Ecto neural progenitor cell (in vitro differentiated cells): Measurements from ENCODE around the gene CDH18.

Source experiments
- DNase-seq: peaks from one replicate; pipeline ENCODE4 v3.0.0-alpha.2; 2018; ENCODE audit warnings: low spot score

Gene CDH18

GRCh38 chr5:19584131-19584530 is 403.9 kb downstream of the CDH18 start:
- DNase-seq, result no peak

GRCh38 chr5:19577882-19578281 is 410.1 kb downstream of the CDH18 start:
- DNase-seq, result no peak

DNA sequence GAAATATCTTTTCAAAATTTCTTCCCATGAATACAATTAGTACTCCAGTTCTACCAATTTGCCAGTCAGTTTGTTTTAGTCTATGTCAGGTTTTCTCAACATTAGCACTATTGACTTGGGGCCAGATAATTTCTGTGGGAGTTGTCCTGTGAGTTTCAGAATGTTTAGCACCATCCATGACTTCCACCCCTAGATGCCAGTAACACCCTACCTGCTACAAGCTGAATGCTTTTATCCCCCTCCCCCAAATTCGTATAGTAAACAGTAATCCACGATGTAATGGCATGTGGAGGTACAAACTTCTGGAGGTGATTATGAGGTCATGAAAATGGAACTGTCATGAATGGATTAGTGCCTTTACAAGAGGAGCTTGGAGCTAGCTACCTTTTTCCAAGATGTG is 420.0 kb downstream of the CDH18 start:
- no peak for DNase-seq

DNA sequence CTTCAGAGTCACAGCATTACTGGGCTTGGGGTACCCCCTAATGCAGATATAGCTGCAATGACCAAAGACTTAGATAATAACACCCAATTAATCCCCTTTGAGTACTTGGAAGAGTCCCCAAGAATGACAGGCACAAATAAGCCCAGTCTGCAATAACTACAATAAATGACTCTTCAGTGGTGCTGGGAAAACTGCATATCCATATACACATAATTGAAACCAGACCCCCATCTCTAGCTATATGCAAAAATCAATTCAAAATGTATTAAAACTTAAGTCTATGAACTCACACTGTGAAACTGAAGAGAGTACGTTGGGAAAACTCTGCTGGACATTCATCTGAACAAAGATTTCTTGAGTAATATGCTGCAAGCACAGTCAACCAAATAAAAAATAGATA is 422.5 kb downstream of the CDH18 start:
- DNase-seq, result no peak

DNA sequence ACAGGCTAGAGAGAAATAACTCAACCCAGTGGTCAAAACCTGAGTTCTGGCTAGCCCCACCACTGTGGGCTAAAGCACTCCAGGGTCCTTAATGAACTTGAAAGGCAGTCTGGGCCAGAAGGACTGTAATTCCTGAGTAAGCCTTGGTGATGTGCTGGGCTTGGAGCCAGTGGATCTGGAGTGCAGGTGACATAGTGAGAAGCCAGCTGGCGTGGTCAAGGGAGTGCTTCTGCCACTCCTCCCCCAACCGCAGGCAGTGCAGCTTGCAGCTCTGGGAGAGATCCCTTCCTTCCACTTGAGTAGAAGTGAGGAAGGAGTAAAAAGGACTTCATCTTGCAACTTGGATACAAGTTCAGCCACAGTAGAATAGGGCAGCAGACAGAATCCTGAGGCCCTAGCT is 424.0 kb downstream of the CDH18 start:
- DNase-seq, result no peak

DNA sequence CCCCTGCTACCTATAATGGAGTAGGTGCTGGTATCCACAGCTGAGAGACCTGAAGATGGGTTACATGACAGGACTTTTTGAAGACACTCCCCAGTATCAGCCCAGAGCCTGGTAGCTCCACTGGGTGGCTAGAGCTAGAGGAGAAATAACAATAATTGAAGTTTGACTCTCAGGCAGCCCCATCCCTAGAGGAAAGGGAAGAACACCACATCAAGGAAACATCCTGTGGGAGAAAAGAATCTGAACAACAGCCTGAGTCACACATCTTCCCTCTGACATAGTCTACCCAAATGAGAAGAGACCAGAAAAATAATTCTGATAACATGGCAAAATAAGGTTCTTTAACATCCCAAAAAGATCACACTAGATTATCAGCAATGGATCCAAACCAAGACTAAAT is 432.1 kb downstream of the CDH18 start:
- DNase-seq, result no peak

- DNase-seq, result no peak
Measured at GRCh38 chr5:19555436-19555835, 432.6 kb downstream of the CDH18 start.

GRCh38 chr5:19554524-19554923 is 433.5 kb downstream of the CDH18 start:
- no peak for DNase-seq

DNA sequence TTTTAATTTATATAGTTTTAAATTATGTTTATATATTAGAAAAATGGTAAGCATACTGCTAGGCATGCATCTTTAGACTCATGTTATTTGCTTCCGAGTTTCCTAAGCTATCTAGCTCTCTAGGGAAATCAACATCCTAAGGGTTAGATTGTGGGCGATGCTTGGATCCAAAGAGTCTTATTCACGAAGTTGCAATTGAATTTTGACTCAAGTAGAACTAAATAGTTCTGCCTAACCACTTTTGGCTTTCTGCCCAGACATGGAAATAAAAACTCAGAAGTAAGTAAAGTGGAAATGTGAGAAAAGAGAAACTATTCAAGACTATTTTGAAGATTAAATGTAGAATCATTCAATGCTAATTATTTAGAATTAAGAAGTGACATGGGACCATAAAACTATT is 440.4 kb downstream of the CDH18 start:
- DNase-seq, result no peak

DNA sequence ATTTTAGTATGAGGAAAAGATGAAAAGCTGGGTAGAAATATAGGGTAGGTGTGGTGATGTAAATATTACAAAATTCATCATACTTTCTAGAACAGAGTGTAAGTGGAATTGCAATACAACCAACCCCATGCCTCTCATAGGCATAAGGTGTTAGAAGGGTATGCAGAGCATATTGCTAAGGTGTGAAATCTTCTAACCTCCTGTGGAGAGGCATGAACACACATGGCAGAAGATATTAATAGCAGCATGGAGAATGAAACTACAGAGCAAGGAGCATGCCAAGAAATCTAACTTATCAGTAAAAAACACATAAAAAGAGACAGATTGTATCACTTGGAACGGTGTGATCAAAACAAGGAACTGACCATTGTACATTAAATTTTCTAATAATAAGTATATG is 441.5 kb downstream of the CDH18 start:
- DNase-seq, result no peak

DNA sequence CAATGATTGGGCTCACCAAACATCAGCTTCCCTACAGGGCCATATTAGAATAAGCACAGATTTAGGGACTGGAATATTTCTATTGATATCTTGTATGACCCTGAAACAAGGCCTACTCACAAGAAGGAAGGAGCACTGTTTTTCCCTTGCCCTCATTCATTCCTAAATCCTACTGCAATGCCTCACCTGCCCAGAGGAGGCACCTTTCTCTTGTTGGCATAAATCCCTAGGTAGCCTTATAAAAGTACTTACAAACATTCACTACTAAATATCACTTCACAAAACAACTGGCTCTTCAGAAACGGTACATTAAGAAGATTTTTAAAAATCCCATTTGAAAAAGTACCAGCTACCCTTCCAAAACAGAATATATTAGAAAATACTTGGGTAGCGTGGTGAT is 449.4 kb downstream of the CDH18 start:
- DNase-seq, result no peak

DNA sequence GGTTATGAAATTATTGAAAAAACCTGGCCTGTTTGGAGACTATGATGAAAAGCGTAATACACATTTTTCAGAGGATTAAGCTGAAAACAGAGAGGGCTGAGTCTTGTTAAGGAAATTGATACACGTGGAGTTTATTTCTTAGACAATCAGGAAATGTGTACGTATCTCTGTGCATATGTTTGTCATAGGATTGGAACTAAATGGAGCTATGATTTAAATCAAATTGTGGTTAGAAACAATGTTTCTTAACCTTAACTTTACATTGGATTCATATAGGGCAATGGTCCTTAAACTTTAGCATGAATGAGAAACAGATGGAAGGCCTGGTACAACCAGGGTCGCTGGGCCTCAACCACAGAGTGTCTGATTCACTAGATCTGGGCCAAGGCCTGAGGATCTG is 451.6 kb downstream of the CDH18 start:
- DNase-seq, result no peak

GRCh38 chr5:19534751-19535150 is 453.2 kb downstream of the CDH18 start:
- DNase-seq, result no peak

DNA sequence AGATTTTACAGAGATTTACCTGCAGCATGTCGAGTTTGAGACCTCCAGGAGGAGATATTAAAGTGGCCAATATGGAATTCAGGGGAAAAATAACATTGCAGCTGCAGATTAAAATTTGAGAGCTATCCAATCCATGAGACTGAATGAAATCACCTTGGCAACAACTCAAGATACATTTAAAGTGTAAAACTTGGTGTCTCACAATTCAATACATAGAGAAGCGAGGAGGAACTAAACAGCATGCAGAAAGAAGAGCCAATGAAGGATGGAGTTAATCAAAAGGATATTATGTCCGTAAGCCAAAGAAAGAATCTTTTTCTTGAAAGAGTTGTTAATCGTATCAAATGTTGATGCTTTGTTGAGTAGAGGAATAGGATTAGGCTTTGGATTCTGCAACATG is 455.1 kb downstream of the CDH18 start:
- DNase-seq, result no peak

DNA sequence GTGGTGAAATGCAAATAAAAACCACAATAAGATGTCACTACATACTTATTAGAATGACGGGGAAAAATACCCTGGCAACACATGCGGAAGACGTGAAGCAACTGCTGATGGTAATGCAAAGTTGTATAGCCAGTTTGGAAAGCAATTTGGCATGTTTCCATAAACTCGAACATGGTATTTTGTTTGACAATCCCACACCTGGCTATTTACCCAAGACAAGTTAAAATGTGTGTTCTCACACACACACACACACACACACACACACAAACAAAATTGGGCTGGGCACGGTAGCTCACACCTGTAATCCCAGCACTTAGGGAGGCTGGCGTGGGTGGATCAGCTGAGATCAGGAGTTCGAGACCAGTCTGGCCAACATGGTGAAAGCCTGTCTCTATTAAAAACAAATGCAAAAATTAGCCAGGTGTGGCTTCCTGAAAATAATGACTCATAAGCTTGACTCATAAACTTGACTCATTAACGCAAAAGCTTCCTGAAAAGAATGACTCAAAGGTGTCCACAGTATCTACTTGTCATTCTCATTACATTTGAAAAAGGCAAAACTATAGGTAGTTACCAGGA is 456.5 kb downstream of the CDH18 start:
- DNase-seq, result no peak

DNA sequence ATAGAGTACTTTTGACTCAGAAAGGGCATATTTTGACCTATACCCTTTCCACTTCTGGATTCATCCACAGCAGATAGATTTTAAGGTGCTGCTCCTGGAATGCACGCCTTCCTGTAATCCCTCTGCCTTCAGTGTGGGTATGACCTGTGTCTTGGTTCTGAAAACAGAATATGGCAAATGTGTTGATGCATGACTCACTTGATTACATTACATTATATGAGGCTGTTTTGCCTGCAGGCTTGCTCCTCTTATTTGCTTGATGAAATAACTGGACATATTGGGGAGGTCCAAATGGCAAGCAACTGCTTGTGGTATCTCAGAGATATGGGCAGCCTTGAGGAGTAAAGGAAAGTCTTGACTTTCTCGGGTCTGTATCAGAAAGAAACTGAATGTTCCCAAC is 468.6 kb downstream of the CDH18 start:
- no peak for DNase-seq

DNA sequence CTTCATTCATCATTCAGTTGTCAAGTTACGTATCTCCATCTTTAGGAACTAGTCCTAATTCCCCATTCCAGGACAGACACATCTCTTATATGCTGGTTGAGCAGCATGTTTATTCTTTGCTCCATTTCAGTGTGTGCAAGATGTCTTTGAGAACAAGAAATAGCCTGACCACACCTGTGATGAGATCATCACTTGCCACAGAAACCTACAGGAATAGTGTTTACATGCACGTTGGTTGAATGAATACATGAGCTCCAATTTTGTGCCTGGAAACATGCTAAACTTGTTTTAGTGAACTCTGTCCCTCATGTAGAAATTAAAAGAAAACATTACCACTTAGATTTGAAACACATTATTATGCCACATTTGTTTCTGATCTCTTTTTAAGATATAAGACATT is 489.1 kb downstream of the CDH18 start:
- DNase-seq, result no peak

DNA sequence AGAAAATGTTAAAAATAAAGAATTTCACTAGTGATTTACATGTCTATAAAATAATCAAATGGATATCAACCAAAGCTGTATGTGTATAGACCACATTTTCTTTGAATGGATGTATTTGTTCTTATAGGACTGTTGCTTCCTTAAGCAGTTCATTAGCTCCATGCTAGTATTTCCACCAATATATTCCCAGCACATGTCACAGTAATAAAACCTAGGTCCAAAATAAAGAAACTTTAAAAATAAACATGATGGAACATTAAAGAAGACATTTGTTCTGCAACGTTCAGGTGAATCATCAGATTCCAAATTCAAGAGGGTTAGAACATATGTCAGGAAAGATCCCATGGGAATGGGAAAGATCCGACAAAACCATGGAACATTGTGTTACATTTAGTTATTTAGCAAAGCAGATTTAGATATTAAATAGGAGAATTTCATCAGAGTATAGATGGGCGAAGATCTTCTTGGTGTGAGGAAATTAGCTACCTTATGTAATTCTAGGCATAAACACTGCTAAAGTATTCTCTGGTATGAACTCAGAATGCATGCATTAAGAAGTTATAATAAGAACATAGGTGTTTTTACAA is 490.7 kb downstream of the CDH18 start:
- DNase-seq, result no peak

DNA sequence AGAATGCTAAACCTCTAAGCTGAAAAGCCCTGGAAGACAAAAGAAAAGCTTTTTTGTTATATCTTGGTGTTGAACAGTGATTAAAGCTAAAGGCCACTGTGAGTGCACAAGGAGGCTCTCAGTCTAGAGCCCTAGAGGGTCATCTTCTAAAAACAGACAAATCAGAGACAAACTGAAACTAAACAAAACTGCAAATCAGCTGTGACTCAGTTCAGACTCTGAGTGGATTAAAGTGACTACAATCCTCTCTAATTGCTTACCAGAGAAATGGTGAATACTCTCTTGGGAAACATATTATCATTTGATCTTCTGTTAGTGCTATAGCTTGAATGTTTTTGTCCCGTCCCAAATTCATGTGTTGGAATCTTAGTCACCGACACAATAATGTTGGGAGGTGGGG is 491.9 kb downstream of the CDH18 start:
- no peak for DNase-seq

- DNase-seq, result no peak
Measured at GRCh38 chr5:19492861-19493260, 495.1 kb downstream of the CDH18 start.

DNA sequence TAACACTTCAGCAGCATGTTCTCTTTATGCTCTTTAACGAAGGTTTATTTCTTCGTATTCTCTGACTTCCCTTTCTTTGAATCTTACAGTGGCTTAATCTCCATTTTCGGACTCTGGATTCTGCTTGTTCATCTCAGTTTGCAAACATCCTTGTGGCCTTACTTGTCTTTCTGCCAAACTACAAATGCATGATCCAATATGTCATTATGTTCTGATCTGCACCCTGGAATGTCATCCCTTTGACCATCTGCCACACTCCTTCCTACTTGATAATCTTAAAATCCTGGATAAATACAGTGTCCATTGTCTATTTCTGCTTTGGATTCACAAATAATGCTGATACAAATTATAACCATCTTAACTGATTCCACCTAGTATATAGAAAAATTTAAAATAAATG is 499.2 kb downstream of the CDH18 start:
- DNase-seq, result no peak

DNA sequence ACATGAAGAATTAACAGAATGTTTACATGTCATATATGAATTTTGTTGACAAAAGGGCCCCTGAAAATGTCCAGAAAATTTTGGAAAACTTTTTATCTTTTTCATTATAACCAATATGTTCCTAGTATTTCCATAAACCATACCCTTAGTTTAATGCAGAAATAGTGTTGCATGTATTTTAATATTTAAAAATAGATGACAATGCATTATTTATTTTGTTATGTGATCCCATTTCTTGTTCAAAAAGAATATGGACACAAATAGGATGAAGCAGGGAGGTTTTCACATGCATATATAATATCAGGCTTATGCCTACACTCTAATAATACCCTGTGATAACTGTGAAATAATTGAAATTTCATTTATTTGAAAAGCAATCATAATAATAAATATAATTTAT is 500.5 kb downstream of the CDH18 start:
- DNase-seq, result no peak

DNA sequence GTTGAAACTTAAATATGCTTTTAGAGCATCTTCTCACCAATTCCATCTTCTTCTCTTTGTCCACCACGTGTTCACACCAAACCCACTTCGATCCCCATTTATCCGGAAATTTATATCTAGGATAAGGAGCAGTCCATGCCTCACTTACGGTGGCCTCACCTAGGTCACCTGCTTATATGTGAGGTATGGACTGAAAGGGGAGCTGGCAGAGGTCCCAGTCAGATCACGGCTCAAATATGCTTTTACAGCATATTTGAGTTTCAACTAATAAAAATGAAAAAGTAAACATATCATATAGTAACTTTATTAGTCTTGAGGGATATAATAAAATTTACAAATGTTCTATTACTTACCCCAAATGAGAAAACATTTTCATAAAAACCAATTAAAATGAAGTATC is 508.4 kb downstream of the CDH18 start:
- no peak for DNase-seq

DNA sequence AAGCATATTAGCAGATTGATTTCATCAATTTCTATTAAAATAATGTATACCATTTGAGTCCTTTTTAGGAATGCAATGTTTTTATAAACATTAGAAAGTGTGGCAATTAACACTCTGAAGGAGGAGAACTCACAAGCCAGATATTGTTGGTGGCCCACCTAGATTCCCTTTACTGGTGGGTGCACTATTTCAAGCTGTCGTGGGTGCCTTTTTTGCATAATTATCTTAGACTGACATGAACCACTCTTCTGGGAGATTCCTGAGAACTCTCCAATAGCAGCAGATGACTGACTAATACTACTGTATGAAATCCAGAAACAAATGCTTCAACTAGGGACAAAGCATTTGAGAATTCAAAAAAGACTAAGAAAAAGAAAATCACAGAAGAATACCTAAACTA is 526.0 kb downstream of the CDH18 start:
- DNase-seq, result no peak

- no peak for DNase-seq
Measured at GRCh38 chr5:19424506-19424905, 563.5 kb downstream of the CDH18 start.
